Endothelial cell of umbilical vein (primary cell): Measurements from ENCODE around the gene MED26. TPM values are rescaled to one million over a fixed set of nuclear protein-coding genes. Genes with fewer than 3 reads are reported as not detected.
"Not testable (repeated sequence)": the region's sequence is repeated elsewhere in the genome, so short reads cannot be mapped to it uniquely, and the experiment has no call there.

Source experiments
- BruUV-seq: library from RNA; stranded (reverse); fragments of 400-500 nt; replicated peaks from 2 replicates; lab custom pipeline; 2021; lab: Mats Ljungman, UMichigan
- CTCF ChIA-PET: fragments of 300-600, 350-600 bp; sonication (Branson Sonifier 250); formaldehyde crosslinking; loops from one replicate; lab custom pipeline; 2021; ENCODE audit warnings: antibody characterized with exemption, inconsistent platforms; lab: Charles Lee
- POLR2A ChIA-PET: fragments of 300-600, 350-600 bp; sonication (Branson Sonifier 250); formaldehyde crosslinking; loops from one replicate; lab custom pipeline; 2021; ENCODE audit warnings: antibody characterized with exemption, inconsistent platforms; lab: Charles Lee
- DNase-seq: peaks from one replicate; pipeline ENCODE4 v3.0.0-alpha.2; 2011; ENCODE audit warnings: low read depth, low spot score
- FAIRE-seq: peaks from 2 replicates; lab custom pipeline; 2011; peaks lifted over from hg19 to GRCh38; lab: Jason Lieb, UNC
- H2AFZ ChIP-seq: 2 replicates; pipeline ENCODE4 v1.6.0; 2012; ENCODE audit warnings: low read depth, low read length, control low read depth, inconsistent platforms
- H3K27ac ChIP-seq: 2 replicates; pipeline ENCODE4 v1.5.1; 2011; ENCODE audit warnings: low read depth, mild to moderate bottlenecking, control low read depth, low read length, moderate library complexity; ENCODE audit not compliant: insufficient read depth
- H3K27me3 ChIP-seq, 2 experiments: 2 replicates each; pipeline versions ENCODE4 v1.6.0 to v1.6.1; 2011; ENCODE audit warnings: low read length in 2 of 2, mixed read lengths in 1 of 2; ENCODE audit not compliant: control insufficient read depth in 2 of 2, insufficient read depth in 2 of 2
- H3K36me3 ChIP-seq, 2 experiments: 2 replicates in 1 of 2; 3 replicates in 1 of 2; pipeline ENCODE4 v1.5.1; 2011; ENCODE audit warnings: low read length in 2 of 2, mild to moderate bottlenecking in 1 of 2, moderate library complexity in 1 of 2; ENCODE audit not compliant: control insufficient read depth in 2 of 2, insufficient read depth in 2 of 2; ENCODE audit errors: extremely low read depth in 1 of 2
- H3K4me1 ChIP-seq: 3 replicates; pipeline ENCODE4 v1.5.1; 2011; ENCODE audit warnings: mild to moderate bottlenecking, low read length; ENCODE audit not compliant: control insufficient read depth, insufficient read depth; ENCODE audit errors: extremely low read depth
- H3K4me2 ChIP-seq: 2 replicates; pipeline ENCODE4 v1.6.1; 2011; ENCODE audit warnings: low read length, control low read depth, mixed read lengths; ENCODE audit not compliant: insufficient read depth
- H3K4me3 ChIP-seq, 3 experiments: fragments of 200-600 bp in 1 of 3; sonication (generic), shearing (Covaris generic) in 1 of 3; replicated peaks in 1 of 3; 2 replicates each; pipeline ENCODE4 v1.5.1; 2011 to 2016; ENCODE audit warnings: control low read depth in 3 of 3, low read length in 3 of 3, mild to moderate bottlenecking in 2 of 3, inconsistent platforms in 1 of 3, low read depth in 1 of 3, moderate library complexity in 1 of 3; ENCODE audit not compliant: insufficient read depth in 1 of 3
- H3K79me2 ChIP-seq: 2 replicates; pipeline ENCODE4 v1.6.0; 2012; ENCODE audit warnings: low read length, inconsistent platforms; ENCODE audit not compliant: control insufficient read depth, insufficient read depth
- H3K9ac ChIP-seq: replicated peaks from 2 replicates; pipeline ENCODE3; 2011; ENCODE audit warnings: low read length, control low read depth; ENCODE audit not compliant: insufficient read depth; ENCODE audit errors: extremely low read depth
- H3K9me1 ChIP-seq: replicated peaks from 3 replicates; pipeline ENCODE4 v1.6.0; 2011; ENCODE audit warnings: mild to moderate bottlenecking, low read length; ENCODE audit not compliant: control insufficient read depth, insufficient read depth; ENCODE audit errors: extremely low read depth
- H3K9me3 ChIP-seq: replicated peaks from 2 replicates; pipeline ENCODE4 v1.5.1; 2012; ENCODE audit warnings: low read length, inconsistent platforms; ENCODE audit not compliant: control insufficient read depth, insufficient read depth
- H4K20me1 ChIP-seq: replicated peaks from 2 replicates; pipeline ENCODE3; 2011; ENCODE audit warnings: mild to moderate bottlenecking, low read length; ENCODE audit not compliant: control insufficient read depth, insufficient read depth; ENCODE audit errors: extremely low read depth
- CTCF ChIP-seq, 2 donors: IDR thresholded peaks; 1 replicate in 1 of 2; 2 replicates in 1 of 2; pipeline ENCODE4 v1.5.1; 2011; ENCODE audit warnings: low read length in 2 of 2, mild to moderate bottlenecking in 2 of 2, moderate library complexity in 2 of 2, control low read depth in 1 of 2, inconsistent platforms in 1 of 2, low read depth in 1 of 2; ENCODE audit not compliant: insufficient read depth in 1 of 2; ENCODE audit errors: extremely low read depth in 1 of 2
- EZH2 ChIP-seq: IDR thresholded peaks from 2 replicates; pipeline ENCODE4 v1.6.1; 2012; ENCODE audit warnings: borderline replicate concordance, low read depth, mild to moderate bottlenecking, moderate library complexity, low read length, inconsistent platforms; ENCODE audit not compliant: severe bottlenecking
- FOS ChIP-seq: IDR thresholded peaks from 2 replicates; pipeline ENCODE4 v1.6.1; 2011; ENCODE audit warnings: mild to moderate bottlenecking, low read length, moderate library complexity, borderline replicate concordance; ENCODE audit not compliant: insufficient read depth
- GATA2 ChIP-seq: IDR thresholded peaks from 2 replicates; pipeline ENCODE4 v1.7.0; 2011; ENCODE audit warnings: low read depth, mild to moderate bottlenecking, moderate library complexity, mixed read lengths, low read length; ENCODE audit not compliant: insufficient read length, insufficient read depth
- JUN ChIP-seq: IDR thresholded peaks from 2 replicates; pipeline ENCODE4 v1.6.1; 2011; ENCODE audit warnings: borderline replicate concordance, low read depth; ENCODE audit not compliant: insufficient read length, insufficient read depth
- MAX ChIP-seq: IDR thresholded peaks from 2 replicates; pipeline ENCODE4 v1.6.1; 2011; ENCODE audit not compliant: insufficient read depth, insufficient read length
- MYC ChIP-seq: IDR thresholded peaks from one replicate; pipeline ENCODE4 v1.6.1; 2011; ENCODE audit warnings: mild to moderate bottlenecking, low read depth, low read length
- POLR2A ChIP-seq: IDR thresholded peaks from 2 replicates; pipeline ENCODE4 v1.6.1; 2012; ENCODE audit warnings: low read depth, mild to moderate bottlenecking, control low read depth, low read length
- POLR2AphosphoS5 ChIP-seq: IDR thresholded peaks from 2 replicates; pipeline ENCODE4 v1.6.1; 2012; ENCODE audit warnings: low read depth, mild to moderate bottlenecking, control low read depth, low read length, moderate library complexity; ENCODE audit not compliant: insufficient read depth
- dilution Hi-C: fragments of 300-500 bp; cut with MboI; formaldehyde crosslinking; loops from one replicate; pipeline ENCODE4 v1.15.0; 2019; ENCODE audit warnings: low sequenced_read_pairs; ENCODE audit not compliant: extremely low pct_ligation_motif_present
- intact Hi-C: fragments of 100-400 bp; cut with micrococcal nuclease; formaldehyde crosslinking; loops from one replicate; pipeline ENCODE4 v1.10.0; 2022
- polyA plus RNA-seq, 4 experiments: library from polyadenylated mRNA; depleted of rRNA in 3 of 4; stranded (reverse) in 3 of 4; unstranded in 1 of 4; fragments of >200 nt; gene quantifications; 2 replicates each; pipeline versions ENCODE4 v1.2.1 to v1.2.3, GENCODE V29; 2011 to 2012; ENCODE audit warnings: missing spikeins in 1 of 4
- total RNA-seq: library from RNA; stranded (reverse); gene quantifications from 2 replicates; pipeline ENCODE4 v1.2.3, GENCODE V29; 2021

The MED26 gene
- total and polyA plus RNA-seq, 2 donors (not counting 3 experiments of a cell fraction or from before 2014, with no cell fraction given) = 5.6 to 13.4 TPM

DNA sequence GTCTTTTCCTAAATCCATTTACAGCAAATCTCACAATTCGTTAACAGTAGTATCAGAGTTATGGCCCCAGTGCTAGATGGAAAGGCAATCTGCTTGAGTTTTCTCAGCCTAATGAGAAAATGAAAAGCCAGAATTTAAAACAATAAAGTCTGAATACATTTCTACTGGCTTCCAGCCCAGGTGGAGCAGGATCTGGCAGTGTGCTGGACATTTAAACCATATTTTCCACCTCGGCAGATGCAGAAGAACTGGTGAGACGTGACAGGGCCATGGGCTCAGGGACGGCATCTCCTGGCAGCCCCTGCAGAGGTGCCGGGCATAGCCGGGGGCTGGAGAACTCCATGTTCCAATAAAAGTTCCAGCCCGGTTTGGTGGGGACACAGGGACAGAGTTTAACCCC lies 24.9 kb upstream of the MED26 start:
- Histone ChIP-seq H4K20me1 (no peaks in the 10 kb centered on the region), H3K4me2 (no peak overlapping the region), H3K36me3 (peaks cover 14 to 29% of the 10 kb centered on the region in 2 experiments), H3K79me2 (peaks cover 10% of the 10 kb centered on the region), H3K4me1 (no peaks in the 10 kb centered on the region), H2AFZ (no peak overlapping the region), H3K9me3 (no peaks in the 10 kb centered on the region), H3K27ac (no peak overlapping the region), H3K9me1 (no peaks in the 10 kb centered on the region), H3K4me3 (no peak overlapping the region), H3K9ac (no peak overlapping the region), H3K27me3 (no peaks in the 10 kb centered on the region)
- DNase-seq (no peak), FAIRE-seq (no peak)
- intact Hi-C loops = no loop called here
- no TSS peak for BruUV-seq
- TF ChIP-seq FOS (no peak), MAX (no peak), MYC (no peak), EZH2 (no peak), CTCF (IDR thresholded peaks at IDR 0.05; ENCODE audit: extremely low read depth in 1 of 2, insufficient read depth in 1 of 2, low read depth in 1 of 2, low read length in 2 of 2) (no peak), POLR2A (no peak), JUN (no peak), POLR2AphosphoS5 (no peak), GATA2 (no peak)
- CTCF ChIA-PET = no interaction called here
- POLR2A ChIA-PET = no interaction called here
- dilution Hi-C loops = no loop called here

- dilution Hi-C loops, DNase-seq, H3K27ac ChIP-seq, CTCF ChIA-PET, H3K4me1 ChIP-seq, H3K79me2 ChIP-seq, H4K20me1 ChIP-seq, BruUV-seq, H3K4me2 ChIP-seq, FAIRE-seq, H3K9me3 ChIP-seq, POLR2A ChIA-PET, H3K9me1 ChIP-seq, H3K9ac ChIP-seq, H3K4me3 ChIP-seq, intact Hi-C loops, H3K27me3 ChIP-seq, H2AFZ ChIP-seq: not testable (repeated sequence)
- H3K36me3 ChIP-seq = peaks cover 16 to 27% of the 10 kb centered on the region in 2 experiments
Measured at GRCh38 chr19:16651421-16652188, 23.6 kb upstream of the MED26 start.
